K562 treated with DMSO at 1 percent for 48 hours (cell line): ENCODE measurements around the gene ABCA7. TPM values are rescaled to one million over a fixed set of nuclear protein-coding genes. Genes with fewer than 3 reads are reported as not detected.

ENCODE experiments used
- total RNA-seq: library from RNA; unstranded; fragments of 300-600 nt; gene quantifications from 2 replicates; pipeline ENCODE4 v1.2.3, GENCODE V29; 2022; ENCODE audit warnings: low replicate concordance; ENCODE audit errors: extremely low read depth

Gene ABCA7
- total RNA-seq, result 154 TPM in 1 of 2 replicates, not detected in the other

GRCh38 chr19:1039646-1040475 is at the start of gene ABCA7:
Gene ABCA7, plus strand, starts transcription at chr19:1040107. Its CDS starts 1,255 bp downstream, at chr19:1041362.

GRCh38 chr19:1000095-1000494 is 39.8 kb upstream of the ABCA7 start, which contains the start of gene GRIN3B:
Gene GRIN3B, plus strand, starts transcription at chr19:1000419. Its CDS starts 19 bp downstream, at chr19:1000438.

GRCh38 chr19:1020868-1021425 is 19.0 kb upstream of the ABCA7 start, which contains the start of gene TMEM259:
Gene TMEM259, minus strand, starts transcription at chr19:1021123. Its CDS starts 127 bp downstream, at chr19:1020996.

GRCh38 chr19:1025960-1026782 is 13.7 kb upstream of the ABCA7 start, which contains the start of gene CNN2:
Gene CNN2, plus strand, starts transcription at chr19:1026608. Its CDS starts 54 bp downstream, at chr19:1026662.

GRCh38 chr19:1066748-1067340 is 26.9 kb downstream of the ABCA7 start, which contains the start of gene ARHGAP45:
Gene ARHGAP45, plus strand, starts transcription at chr19:1067167. Its CDS starts 239 bp downstream, at chr19:1067406.

GRCh38 chr19:1094978-1095701 is 55.2 kb downstream of the ABCA7 start, which contains the start of gene POLR2E:
Gene POLR2E, minus strand, starts transcription at chr19:1095375. Its CDS starts 60 bp downstream, at chr19:1095315.

GRCh38 chr19:1103708-1104310 is 63.9 kb downstream of the ABCA7 start, which contains the start of gene GPX4:
Gene GPX4, plus strand, starts transcription at chr19:1103994. Its CDS starts 50 bp downstream, at chr19:1104044.

Other genes starting within 250 kb of the ABCA7 start
- 250 TPM in 1 of 2 replicates, not detected in the other for gene PTBP1, start 242.7 kb upstream of the ABCA7 start, total RNA-seq
- not detected in 2 replicates for gene PLPPR3, start 218.2 kb upstream of the ABCA7 start, total RNA-seq
- not detected in 2 replicates for gene AZU1, start 212.3 kb upstream of the ABCA7 start, total RNA-seq
- gene PRTN3, start 199.1 kb upstream of the ABCA7 start, total RNA-seq, result not detected in 2 replicates
- gene ELANE, start 187.8 kb upstream of the ABCA7 start, total RNA-seq, result not detected in 2 replicates
- gene CFD, start 180.4 kb upstream of the ABCA7 start, total RNA-seq, result not detected in 2 replicates
- not detected in 2 replicates for gene MED16, start 146.9 kb upstream of the ABCA7 start, total RNA-seq
- gene RNU6-9, start 146.6 kb upstream of the ABCA7 start, total RNA-seq, result not detected in 2 replicates
- gene R3HDM4, start 126.9 kb upstream of the ABCA7 start, total RNA-seq, result not detected in 2 replicates
- not detected in 2 replicates for gene KISS1R, start 122.8 kb upstream of the ABCA7 start, total RNA-seq
- not detected in 2 replicates for gene ARID3A, start 114.1 kb upstream of the ABCA7 start, total RNA-seq
- gene WDR18, start 55.8 kb upstream of the ABCA7 start, total RNA-seq, result not detected in 2 replicates
- not detected in 2 replicates for gene GRIN3B, start 39.7 kb upstream of the ABCA7 start, total RNA-seq
- gene TMEM259, start 19.0 kb upstream of the ABCA7 start, total RNA-seq, result 230 TPM in 1 of 2 replicates, not detected in the other
- not detected in 2 replicates for gene RNU6-2, start 18.6 kb upstream of the ABCA7 start, total RNA-seq
- not detected in 2 replicates for gene CNN2, start 13.5 kb upstream of the ABCA7 start, total RNA-seq
- 355 TPM in 1 of 2 replicates, not detected in the other for gene ARHGAP45, start 27.1 kb downstream of the ABCA7 start, total RNA-seq
- gene POLR2E, start 55.3 kb downstream of the ABCA7 start, total RNA-seq, result 472 TPM in 1 of 2 replicates, not detected in the other
- gene GPX4, start 63.9 kb downstream of the ABCA7 start, total RNA-seq, result not detected in 2 replicates
- gene SBNO2, start 134.2 kb downstream of the ABCA7 start, total RNA-seq, result 203 TPM in 1 of 2 replicates, not detected in the other
- 700 TPM in 1 of 2 replicates, not detected in the other for gene STK11, start 165.7 kb downstream of the ABCA7 start, total RNA-seq
- not detected in 2 replicates for gene CBARP, start 197.9 kb downstream of the ABCA7 start, total RNA-seq
- not detected in 2 replicates for gene ATP5F1D, start 201.6 kb downstream of the ABCA7 start, total RNA-seq
- gene MIDN, start 208.5 kb downstream of the ABCA7 start, total RNA-seq, result not detected in 2 replicates
- gene CIRBP, start 229.2 kb downstream of the ABCA7 start, total RNA-seq, result not detected in 2 replicates
- gene FAM174C, start 235.4 kb downstream of the ABCA7 start, total RNA-seq, result not detected in 2 replicates
- not detected in 2 replicates for gene EFNA2, start 245.8 kb downstream of the ABCA7 start, total RNA-seq